Retina (tissue), 1 donor: ENCODE data around the gene MYOCD.
"Not testable (repeated sequence)": the region's sequence is repeated elsewhere in the genome, so short reads cannot be mapped to it uniquely, and the experiment has no call there.

Source experiments
- DNase-seq: peaks from one replicate; pipeline ENCODE4 v3.0.0-alpha.2; 2016

MYOCD gene, protein sequence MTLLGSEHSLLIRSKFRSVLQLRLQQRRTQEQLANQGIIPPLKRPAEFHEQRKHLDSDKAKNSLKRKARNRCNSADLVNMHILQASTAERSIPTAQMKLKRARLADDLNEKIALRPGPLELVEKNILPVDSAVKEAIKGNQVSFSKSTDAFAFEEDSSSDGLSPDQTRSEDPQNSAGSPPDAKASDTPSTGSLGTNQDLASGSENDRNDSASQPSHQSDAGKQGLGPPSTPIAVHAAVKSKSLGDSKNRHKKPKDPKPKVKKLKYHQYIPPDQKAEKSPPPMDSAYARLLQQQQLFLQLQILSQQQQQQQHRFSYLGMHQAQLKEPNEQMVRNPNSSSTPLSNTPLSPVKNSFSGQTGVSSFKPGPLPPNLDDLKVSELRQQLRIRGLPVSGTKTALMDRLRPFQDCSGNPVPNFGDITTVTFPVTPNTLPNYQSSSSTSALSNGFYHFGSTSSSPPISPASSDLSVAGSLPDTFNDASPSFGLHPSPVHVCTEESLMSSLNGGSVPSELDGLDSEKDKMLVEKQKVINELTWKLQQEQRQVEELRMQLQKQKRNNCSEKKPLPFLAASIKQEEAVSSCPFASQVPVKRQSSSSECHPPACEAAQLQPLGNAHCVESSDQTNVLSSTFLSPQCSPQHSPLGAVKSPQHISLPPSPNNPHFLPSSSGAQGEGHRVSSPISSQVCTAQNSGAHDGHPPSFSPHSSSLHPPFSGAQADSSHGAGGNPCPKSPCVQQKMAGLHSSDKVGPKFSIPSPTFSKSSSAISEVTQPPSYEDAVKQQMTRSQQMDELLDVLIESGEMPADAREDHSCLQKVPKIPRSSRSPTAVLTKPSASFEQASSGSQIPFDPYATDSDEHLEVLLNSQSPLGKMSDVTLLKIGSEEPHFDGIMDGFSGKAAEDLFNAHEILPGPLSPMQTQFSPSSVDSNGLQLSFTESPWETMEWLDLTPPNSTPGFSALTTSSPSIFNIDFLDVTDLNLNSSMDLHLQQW

DNA sequence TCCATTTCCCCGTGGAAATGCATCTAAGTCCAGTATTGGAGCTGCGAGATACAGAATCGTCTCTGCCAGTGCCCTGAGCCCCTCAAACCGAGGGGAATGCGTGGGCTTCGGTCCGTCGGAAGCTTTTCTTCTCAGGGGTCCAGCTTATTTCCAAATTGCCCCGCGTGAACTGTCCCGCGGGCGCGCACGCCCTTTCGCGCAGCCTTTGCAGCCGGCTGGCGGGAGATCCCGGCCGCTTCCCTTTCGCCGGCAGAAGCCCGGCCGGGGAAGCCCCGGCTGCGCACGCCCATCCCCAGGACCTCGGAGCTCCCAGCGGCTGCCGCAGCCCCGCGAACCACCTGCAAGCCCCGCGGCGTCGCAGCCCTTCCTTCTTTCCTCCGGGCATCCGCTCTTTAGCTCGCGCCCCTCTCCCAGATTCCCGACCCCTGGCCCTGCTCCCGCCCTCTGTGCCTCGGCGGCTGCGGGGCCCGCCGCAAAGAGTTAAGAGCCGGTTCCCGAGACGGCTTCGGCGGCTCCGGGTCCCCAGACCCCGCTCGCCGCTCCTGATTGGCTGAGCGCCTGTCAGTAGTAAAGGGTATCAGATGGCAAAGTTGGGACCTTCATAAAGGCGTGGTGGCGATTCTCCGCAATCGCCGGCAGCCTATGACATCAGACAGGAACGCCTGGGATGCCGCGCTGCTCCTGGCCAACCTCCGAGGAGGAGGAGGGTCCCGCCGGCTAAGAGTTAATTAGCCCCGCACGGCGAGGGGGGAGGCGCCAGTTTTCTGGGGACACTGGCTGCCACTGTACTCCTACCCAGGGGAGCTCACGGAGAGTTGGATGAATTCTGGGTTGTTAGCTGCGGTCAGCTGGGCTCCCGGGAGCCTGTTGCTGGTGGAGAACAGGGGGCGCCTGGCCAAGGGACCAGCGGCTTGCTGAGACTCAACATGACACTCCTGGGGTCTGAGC, at the start of gene MYOCD:
Gene MYOCD (plus strand): TSS at position 628 of the 948 bp plus-strand sequence. CDS start 299 bp downstream, at position 927.
- DNase-seq = peak; percentile 87

DNA sequence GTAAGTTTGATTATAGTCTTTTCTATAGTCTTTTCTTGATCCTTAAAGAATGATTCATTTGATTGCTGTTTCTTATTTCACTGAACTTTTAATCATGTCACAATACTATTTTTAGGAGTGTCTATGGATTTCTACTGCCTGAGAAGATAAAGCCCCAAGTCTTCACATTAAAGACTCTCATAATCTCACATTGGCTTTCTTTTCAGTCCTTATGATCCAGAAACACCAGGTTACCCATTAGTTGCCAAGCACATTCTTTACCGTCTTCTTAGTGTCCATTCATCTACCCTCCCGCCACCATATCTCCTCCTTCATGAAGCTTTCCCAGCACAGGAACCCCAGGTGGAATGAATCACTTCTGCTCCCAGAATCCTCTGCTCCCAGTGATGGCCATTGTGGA, 49.5 kb upstream of the MYOCD start:
- DNase-seq = no peak

DNA sequence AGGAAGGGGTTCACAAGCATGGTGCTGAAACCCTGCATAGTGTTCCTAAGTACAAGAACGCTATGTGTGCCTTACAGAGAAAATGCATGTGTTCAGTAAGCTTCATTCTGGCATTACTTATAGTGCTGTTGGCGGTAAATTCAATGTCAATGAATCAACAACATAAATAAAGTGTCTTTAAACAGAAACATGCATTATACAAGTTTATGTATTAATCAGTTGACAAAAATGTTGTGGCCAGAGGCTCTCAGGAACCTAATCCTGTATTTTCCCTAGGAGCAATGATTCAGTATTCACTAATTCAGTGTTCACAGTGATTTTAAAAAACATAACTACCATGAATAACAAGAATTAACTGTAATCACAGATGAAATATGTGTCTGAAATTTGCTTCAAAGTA, 47.1 kb upstream of the MYOCD start:
- DNase-seq = no peak

DNA sequence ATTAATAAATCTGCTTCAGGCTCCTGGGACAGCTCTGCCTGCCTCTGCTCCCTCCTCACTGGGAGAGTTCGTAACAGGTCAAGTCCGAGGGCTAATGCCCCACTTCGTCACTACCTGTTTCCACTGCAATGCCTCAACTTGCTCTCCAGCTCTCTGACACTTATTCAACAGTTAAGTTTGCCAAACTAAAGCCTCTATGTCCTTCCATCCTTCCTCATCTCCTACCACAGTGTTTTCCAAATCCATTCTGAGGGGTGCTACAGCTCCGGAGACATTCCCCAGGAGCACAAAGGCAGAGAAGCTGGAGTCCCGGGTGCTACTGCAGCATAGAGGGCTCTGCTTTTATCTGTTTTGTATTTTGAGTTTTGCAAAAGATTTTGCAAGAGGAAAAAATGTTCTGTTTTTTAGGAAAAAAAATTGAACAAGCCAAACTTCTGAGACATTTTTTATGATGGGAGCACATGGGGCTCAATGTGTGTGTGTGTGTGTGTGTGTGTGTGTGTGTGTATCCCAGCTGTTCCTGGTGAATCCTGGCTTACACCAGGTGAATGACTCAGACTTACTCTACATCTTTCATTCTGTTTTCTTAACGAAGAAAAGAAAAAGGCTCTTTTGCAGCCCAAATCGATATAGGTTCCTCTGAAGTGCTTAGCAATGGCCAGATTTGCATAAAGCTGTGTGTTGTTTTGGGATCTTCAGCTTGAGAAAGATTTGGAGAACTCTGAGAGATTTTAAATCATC, 46.1 kb upstream of the MYOCD start:
- no peak for DNase-seq

DNA sequence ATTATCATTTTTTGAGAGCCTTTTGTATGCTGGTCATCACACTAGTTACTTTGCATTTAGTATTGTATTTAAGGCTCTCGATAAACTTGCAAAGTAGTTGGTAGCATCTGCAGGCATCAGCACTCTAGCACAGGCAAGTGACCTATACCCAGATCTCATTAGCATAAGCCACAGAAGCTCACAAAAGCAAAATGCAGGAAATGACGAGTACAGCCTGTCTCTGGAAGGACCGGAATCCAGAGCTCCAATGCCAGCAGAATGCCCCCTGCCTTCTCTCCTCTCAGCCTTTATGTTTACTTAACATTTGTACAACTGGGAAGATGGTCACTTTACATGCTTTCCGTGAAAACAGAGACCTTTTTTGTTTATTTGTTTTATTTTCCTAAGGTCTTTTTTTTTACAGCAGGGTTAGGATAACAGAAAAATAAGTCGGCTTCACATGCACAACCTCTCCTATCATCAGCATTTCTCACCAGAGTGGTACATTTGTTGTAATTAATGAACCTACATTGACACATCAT, 45.4 kb upstream of the MYOCD start:
- DNase-seq = no peak

DNA sequence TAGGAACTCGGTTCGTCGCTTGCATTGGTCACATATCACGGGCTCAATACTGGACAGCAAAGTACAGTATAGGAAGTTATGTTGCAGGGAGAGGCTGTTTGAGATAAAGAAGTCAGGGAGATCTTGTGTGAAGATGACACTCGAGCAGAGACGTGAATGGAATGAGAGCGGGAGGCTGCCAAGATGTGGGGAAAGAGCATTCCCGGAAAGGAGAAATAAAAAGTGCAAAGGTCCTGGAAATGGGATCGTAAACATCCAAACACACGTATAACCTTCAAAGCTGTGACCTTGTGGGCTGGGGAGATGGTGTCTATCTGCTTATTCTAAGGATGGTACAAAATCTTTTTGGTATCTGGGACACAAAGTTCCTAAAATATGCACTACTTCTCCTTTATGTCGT, 43.0 kb upstream of the MYOCD start:
- no peak for DNase-seq

DNA sequence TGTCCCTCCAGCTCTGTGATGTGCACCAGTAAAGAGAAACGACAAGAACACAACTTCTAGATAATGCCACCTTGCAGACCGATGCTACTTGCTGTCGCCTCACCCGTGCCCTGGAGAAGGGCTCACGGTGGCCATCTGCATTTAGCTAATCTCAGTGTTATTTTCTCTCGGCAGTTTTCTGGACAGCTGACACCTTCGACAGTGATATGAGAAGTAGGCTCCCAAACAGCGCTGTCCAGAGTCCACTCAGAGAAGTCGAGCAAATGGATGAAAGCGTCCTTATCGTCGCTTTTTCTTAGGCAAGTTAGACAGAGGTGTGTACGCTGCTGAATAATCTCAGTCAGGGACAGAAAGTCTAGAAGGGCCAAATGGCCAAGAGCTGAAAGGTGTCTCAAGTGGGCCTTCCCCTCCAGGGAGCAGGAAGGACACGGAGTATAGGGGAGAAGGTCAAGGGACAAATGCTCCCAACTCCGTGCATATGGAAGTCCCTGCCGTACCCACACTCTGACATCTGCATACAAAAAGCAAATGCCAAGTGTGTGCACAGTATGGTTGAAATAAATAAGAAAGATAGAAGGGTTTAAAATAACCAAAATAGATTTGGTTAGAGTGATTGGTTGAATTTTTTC, 42.4 kb upstream of the MYOCD start:
- no peak for DNase-seq

DNA sequence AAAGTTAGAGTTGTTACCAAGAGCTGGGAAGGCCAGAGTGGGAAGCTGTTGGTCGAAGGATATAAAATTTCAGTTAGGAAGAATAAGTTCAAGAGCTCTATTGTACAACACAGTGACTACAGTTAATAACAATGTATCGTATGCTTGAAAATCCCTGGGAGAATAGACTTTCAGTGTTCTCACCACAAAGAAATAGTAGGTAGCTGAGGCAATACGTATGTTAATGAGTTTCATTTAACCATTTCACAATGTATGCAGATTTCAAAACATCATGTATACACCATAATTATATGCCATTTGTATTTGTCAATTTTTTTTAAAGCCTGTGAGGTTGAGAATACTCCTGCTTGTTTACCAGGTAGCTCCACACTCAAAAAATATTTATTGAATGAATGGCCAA, 41.5 kb upstream of the MYOCD start:
- DNase-seq = no peak

DNA sequence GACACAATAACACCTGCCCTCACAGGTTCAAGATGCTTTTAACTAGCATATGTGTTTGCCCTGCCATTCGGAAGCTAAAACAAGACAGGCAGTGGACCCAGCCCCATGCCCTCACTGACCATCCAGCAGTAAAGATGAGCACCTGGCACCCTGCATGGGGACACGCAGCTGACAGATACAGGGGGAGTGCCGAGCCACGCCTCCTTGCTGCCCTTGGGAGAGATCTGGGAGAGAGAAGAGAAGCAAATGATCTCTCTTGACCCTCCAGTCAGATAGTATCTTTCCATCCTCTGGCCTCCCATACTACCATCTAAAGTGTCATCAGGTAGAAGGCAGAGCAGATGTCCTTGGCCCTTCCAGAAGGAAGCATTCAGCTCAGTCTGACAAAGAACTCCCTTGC, 40.6 kb upstream of the MYOCD start:
- DNase-seq = no peak

DNA sequence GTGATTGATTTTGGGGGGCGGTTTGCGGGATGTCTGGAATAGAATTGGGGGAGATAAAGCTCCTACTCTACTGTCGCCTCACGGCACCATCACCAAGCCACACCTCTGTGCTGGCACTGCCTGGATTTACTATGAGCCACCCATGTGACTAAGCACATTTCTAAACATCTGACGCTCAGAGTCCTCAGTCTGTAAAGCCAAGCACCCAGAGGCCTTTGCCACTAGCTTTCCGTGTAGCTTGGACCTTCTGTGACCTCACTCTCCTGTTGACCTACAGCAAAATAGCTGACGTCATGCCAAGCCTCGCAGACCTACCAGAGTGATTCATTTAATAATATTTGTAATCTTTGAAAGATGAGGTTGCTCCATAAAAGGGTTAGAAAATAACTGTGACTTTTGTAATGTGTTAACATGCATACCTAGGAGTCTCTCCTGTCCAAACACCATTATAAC, 38.5 kb upstream of the MYOCD start:
- DNase-seq = no peak

DNA sequence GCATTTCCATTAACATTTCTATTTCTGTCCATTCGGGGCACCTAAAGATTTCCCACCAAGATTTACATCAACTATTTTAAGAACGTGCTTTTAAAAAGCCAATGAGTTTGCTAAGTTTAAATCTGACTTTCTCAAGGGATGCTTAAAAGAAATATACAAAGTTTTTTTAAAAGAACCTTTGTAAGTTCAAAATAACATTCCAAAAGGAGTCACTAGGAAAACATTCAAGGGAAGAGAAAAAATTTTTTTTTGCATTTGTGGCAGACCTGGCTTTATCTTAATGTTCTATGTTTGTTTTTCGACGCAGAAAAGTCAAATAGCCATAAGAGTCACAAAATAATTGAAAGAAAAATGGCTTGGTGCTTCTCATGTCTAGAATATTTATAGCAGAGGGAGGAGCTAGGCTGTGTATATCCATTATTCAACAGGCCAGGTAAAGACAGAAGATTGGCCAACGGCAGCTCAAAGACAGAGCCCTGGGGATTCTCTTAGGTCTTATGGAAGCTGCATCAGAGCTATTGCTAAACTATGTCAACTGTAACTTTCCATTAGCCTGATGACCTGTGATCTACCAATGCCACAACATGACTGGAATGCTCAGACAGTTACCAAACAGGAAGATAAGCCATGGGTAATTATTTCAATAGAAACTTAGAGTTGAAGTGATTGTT, 37.8 kb upstream of the MYOCD start:
- no peak for DNase-seq

DNA sequence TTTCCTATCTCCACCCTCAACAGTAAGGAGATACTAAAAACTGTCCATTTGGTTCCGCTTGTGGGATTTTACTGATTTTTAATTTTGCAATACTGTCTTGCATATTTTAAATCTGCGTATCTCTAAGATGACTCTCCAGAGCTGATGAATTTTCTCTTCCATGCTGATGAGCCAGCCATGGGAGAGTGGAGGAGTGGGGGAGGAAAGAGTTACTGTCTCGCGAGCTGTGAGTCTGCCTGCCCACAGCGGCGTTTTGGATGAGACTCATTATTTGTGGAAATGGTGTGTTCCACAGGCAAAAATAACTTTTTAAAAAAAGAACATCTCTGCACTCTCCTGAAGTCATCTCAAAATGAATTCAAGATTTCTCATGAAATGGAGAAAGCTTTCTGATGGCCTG, 34.6 kb upstream of the MYOCD start:
- no peak for DNase-seq

DNA sequence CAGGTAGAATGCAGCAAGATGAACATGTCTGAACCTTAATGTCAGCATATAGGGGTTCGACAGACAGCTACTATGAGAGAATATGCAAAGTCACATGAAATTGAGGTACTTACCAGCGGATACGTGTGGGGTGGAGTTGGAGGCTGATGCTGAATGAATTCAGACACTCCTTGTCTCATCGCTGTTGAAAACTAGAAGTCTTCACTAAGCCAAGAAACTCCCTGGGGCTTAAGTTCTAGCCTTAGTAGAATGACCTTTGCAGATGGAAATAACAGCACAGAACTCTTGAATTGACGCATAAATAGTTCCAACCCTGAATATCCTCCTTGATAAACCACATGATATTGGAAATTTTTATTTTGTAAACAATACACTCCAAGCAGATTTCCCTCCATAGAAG, 32.9 kb upstream of the MYOCD start:
- DNase-seq = no peak

DNA sequence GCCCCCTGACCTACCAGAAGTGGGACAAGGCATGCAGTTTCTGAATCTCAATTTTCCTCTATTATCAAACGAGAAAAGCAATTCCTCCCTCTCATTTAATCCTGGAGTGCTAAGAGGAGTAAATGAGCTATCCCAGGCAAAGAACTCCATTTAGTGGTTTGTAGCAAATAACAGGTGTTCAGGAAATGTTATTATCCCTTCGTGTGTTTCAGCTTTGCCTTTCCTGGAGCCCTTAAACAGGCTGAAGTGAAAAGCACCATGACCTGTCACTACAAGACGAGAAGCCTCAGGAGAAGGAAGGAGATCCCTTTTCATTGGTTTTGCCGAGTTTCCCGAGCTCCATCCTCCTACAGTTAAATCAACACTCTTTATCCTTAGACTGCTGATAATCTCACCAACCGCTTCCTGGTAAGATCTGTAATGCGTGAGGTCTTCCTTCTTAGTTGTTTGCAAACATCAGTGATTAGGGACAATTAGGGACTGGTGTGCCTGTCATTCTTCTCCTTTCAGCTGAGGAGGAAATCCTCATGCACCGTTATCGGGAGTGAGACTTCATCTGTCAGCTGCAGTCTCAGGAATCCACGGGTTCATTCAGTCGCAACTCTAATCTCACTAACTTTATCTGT, 30.8 kb upstream of the MYOCD start:
- peak; percentile 23 for DNase-seq

DNA sequence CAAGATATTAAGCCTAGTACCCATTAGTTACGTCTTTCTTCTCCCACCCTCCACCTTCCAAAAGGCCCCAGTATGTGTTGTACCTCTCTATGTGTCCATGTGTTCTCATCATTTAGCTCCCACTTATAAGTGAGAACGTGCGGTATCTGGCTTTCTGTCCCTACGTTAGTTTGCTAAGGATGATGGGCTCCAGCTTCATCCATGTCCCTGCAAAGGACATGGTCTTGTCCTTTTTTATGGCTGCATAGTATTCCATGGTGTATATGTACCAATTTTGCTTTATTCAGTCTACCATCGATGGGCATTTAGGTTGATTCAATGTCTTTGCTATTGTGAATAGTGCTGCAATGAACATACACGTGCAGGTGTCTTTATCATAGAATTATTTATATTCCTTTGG, 29.7 kb upstream of the MYOCD start:
- not testable (repeated sequence) for DNase-seq

DNA sequence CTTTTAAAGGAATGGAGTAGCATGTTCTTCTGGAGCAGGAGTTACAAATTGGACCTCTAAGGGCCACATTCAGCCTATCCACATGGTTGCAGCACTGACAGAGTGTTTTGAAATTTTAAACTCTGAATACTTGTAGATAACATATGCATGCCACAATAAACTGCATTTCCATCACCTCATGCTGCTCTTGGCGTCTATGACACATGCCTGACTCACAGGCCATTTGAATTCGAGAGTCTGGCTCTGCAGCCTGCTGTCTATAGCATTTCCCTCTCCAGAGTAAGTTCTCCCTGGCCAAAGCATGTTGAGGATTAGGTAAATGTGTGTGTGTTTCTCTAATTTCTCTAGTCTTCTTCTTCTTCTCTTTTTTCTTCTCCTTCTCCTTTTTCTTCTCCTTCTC, 28.7 kb upstream of the MYOCD start:
- no peak for DNase-seq

DNA sequence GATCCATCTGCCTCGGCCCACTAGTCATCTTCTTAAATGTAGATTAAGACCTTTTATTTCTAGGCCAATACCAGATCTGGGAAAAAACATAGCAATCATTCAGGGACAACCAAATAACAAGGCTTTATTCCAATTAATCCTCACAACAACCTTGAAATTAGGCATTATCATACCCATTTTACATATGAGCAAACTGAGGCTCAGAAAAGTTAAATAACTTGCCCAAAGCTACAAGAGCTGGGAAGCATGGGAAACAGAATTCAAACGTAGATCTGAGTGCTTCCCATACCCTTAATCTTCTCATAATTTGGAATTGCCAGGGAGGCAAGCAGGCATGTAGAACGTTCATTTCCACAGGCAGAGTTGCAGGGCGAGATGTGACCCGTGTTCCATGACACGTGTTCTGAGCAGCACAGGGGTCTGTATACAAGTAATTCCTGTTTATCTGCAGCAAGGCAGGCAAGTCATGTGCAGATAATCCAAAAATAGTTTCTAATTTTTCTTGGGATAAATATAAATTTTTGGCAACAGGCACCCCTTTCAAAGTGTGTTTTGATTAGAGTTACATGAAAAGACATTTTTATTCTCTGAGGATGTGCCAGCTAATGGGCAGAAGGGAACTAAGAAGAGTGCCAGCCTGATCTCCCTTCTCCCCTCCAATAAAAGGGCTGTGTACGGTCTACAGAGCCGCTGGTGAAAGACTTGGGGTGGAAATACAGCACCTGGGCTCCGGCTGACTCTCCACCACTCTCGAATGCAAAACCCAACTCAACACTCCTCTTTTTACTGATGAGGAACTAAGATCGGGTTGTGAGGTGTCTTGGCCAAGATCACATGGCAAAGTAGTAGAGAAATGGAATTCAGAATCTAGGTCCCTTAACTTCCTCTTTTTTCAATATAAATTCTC, 27.7 kb upstream of the MYOCD start:
- DNase-seq = no peak

DNA sequence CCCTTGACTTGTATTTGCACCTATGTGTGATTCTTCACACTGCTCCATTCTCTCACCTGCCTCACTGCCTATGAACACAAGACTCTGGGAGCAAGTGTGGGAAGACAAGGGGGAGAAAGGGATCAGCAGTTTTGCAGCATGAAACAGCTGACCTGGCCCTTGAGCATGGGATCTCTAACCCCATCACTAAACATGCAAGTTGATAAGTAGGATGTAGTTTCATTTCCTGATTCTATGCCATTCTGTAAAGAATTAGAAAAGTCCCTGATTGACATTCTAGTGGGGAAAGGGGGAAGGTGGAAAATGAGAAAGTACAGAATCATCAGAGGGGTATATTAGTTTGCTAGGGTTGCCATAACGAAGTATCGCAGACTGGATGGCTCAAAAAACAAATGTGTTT, 25.3 kb upstream of the MYOCD start:
- DNase-seq = no peak

DNA sequence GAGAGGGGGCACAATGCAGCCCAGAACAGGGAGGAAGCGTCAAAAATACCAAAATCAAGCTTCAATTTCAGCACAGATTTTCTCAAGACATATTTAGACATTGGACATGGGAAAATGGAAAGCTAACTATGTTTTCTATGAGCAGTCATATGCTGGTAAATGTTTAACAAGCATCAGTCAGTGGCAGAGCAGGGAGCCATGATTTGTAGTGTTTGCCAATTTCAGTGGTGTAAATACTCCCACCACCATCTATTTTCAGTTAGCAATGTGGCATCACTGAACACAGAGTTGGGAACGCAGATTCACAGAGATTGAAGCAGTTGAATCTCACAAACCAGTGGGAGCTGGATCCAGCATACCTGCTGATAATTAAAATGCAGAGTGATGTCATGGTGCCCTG, 24.6 kb upstream of the MYOCD start:
- no peak for DNase-seq
